Measurements from ENCODE around the gene GIN1. TPM values are rescaled to one million over a fixed set of nuclear protein-coding genes. Genes with fewer than 3 reads are reported as not detected.

GIN1 gene
- total and polyA plus RNA-seq, 9 of the 15 experiments (the other 6 are each of a cell fraction or from before 2014, with no cell fraction given): 2.4 to 9.8 (median 7.8) TPM

DNA sequence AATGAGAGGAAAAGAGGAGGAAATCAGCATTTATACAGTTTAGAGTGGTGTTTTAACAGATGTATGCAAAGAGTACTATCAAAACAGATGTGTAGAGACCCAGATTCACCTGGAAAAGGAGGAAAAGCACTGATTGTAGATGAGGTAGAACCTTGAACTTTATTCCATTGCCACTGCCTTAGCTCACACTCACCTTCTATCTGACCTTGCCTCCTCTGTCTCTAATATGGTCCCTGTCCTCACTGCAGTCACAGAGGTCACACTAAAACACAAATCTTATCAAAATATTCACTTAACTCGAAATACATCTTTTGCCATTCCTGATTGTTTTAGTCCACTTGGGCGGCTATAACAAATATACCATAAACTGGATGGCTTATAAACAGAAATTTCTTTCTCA lies 7.0 kb downstream of the GIN1 start:
- Histone ChIP-seq H3K9me1 (ENCODE audit: control insufficient read depth, insufficient read depth, low read length) (no peaks in the 10 kb centered on the region), H3K4me3 (no peak overlapping the region), H2AFZ (ENCODE audit: low read depth, low read length) (no peak overlapping the region), H4K20me1 (replicated peaks; ENCODE audit: control insufficient read depth, insufficient read depth, low read length) (no peaks in the 10 kb centered on the region), H3K4me2 (ENCODE audit: insufficient read depth, low read length) (no peak overlapping the region), H3K4me1 (replicated peaks in 1 of 2; ENCODE audit: control insufficient read depth in 2 of 2, insufficient read depth in 2 of 2, low read length in 2 of 2) (peaks cover 0 to 19% of the 10 kb centered on the region in 2 experiments; a peak in 3 of 5 replicates), H3K36me3 (ENCODE audit: control insufficient read depth, insufficient read depth, low read length) (no peaks in the 10 kb centered on the region), H3K9ac (ENCODE audit: insufficient read depth in 1 of 2, low read depth in 2 of 2, low read length in 2 of 2) (no peak overlapping the region), H3K79me2 (ENCODE audit: control insufficient read depth, insufficient read depth, low read length) (peaks cover 45% of the 10 kb centered on the region), H3K27ac (ENCODE audit: extremely low read depth, low read depth, low read length) (no peak overlapping the region), H3K27me3 (ENCODE audit: control insufficient read depth in 2 of 2, insufficient read depth in 2 of 2, low read length in 2 of 2) (no peaks in the 10 kb centered on the region), H3K9me3 (replicated peaks; ENCODE audit: control insufficient read depth, insufficient read depth, low read depth, low read length) (no peaks in the 10 kb centered on the region)
- FAIRE-seq (no peak), ATAC-seq (no peak), DNase-seq (ENCODE audit: extremely low read depth in 1 of 4, low spot score in 3 of 4) (no peak)
- intact Hi-C loops (cut with micrococcal nuclease) (no loop called here), in situ Hi-C loops (cut with MboI) (no loop called here)
- ChIA-PET POLR2A (no interaction called here), CTCF (ENCODE audit: low intra/inter-chr PET ratio) (no interaction called here)
- BruUV-seq (replicated peaks): no TSS peak
- WGBS (ENCODE audit: insufficient coverage, low coverage, missing lambda C conversion rate): 77% methylated on average over 2 of the region's 2 CpGs
- TF ChIP-seq MBD2 (IDR thresholded peaks at IDR 0.05; ENCODE audit: borderline replicate concordance, low read depth) (no peak), ZNF431 (CRISPR knock-in tag; IDR thresholded peaks at IDR 0.05) (no peak), ZNF143 (CRISPR knock-in tag; IDR thresholded peaks at IDR 0.05) (no peak), TAF15 (IDR thresholded peaks at IDR 0.05; ENCODE audit: low read depth, low read length) (no peak), SETDB1 (IDR thresholded peaks at IDR 0.05; ENCODE audit: low read length) (no peak), ETS2 (tag; IDR thresholded peaks at IDR 0.05; ENCODE audit: borderline replicate concordance, poor library complexity, severe bottlenecking) (no peak), FIP1L1 (IDR thresholded peaks at IDR 0.05; ENCODE audit: low read depth, low read length, poor library complexity, severe bottlenecking) (no peak), POLR2H (tag; IDR thresholded peaks at IDR 0.05; ENCODE audit: low read depth) (no peak)
- TF ChIP-seq, protein P1, sequence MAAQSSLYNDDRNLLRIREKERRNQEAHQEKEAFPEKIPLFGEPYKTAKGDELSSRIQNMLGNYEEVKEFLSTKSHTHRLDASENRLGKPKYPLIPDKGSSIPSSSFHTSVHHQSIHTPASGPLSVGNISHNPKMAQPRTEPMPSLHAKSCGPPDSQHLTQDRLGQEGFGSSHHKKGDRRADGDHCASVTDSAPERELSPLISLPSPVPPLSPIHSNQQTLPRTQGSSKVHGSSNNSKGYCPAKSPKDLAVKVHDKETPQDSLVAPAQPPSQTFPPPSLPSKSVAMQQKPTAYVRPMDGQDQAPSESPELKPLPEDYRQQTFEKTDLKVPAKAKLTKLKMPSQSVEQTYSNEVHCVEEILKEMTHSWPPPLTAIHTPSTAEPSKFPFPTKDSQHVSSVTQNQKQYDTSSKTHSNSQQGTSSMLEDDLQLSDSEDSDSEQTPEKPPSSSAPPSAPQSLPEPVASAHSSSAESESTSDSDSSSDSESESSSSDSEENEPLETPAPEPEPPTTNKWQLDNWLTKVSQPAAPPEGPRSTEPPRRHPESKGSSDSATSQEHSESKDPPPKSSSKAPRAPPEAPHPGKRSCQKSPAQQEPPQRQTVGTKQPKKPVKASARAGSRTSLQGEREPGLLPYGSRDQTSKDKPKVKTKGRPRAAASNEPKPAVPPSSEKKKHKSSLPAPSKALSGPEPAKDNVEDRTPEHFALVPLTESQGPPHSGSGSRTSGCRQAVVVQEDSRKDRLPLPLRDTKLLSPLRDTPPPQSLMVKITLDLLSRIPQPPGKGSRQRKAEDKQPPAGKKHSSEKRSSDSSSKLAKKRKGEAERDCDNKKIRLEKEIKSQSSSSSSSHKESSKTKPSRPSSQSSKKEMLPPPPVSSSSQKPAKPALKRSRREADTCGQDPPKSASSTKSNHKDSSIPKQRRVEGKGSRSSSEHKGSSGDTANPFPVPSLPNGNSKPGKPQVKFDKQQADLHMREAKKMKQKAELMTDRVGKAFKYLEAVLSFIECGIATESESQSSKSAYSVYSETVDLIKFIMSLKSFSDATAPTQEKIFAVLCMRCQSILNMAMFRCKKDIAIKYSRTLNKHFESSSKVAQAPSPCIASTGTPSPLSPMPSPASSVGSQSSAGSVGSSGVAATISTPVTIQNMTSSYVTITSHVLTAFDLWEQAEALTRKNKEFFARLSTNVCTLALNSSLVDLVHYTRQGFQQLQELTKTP (IDR thresholded peaks at IDR 0.05; ENCODE audit: low read depth in 1 of 2, partially characterized antibody in 2 of 2): no peak
- TF ChIP-seq, protein P2, sequence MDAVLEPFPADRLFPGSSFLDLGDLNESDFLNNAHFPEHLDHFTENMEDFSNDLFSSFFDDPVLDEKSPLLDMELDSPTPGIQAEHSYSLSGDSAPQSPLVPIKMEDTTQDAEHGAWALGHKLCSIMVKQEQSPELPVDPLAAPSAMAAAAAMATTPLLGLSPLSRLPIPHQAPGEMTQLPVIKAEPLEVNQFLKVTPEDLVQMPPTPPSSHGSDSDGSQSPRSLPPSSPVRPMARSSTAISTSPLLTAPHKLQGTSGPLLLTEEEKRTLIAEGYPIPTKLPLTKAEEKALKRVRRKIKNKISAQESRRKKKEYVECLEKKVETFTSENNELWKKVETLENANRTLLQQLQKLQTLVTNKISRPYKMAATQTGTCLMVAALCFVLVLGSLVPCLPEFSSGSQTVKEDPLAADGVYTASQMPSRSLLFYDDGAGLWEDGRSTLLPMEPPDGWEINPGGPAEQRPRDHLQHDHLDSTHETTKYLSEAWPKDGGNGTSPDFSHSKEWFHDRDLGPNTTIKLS (IDR thresholded peaks at IDR 0.05; ENCODE audit: borderline replicate concordance, low read depth): no peak
